Activated T-helper 2 cell treated with anti-CD3 and anti-CD28 coated beads, Interferon-gamma antibody, Interleukin-2, Interleukin-4, amounts not matched to agents 10 μg/mL and 5 μg/mL and 100 μg/mL, durations not matched to agents 14 hours and 24 hours and 36 hours (primary cell): ENCODE measurements around the gene PALB2. TPM values are rescaled to one million over a fixed set of nuclear protein-coding genes. Genes with fewer than 3 reads are reported as not detected.
"Not testable (repeated sequence)": the region's sequence is repeated elsewhere in the genome, so short reads cannot be mapped to it uniquely, and the experiment has no call there.

Source experiments
- DNase-seq: peaks from one replicate; pipeline ENCODE4 v3.0.0; 2021; ENCODE audit warnings: low spot score
- H3K27ac Mint-ChIP-seq: one replicate; pipeline ENCODE4 v1.8.0; 2021; ENCODE audit warnings: mixed read lengths
- H3K27me3 Mint-ChIP-seq: one replicate; pipeline ENCODE4 v1.8.0; 2021; ENCODE audit warnings: low read depth, mixed read lengths
- H3K36me3 Mint-ChIP-seq: one replicate; pipeline ENCODE4 v1.8.0; 2021; ENCODE audit warnings: low read depth, mixed read lengths
- H3K4me1 Mint-ChIP-seq: one replicate; pipeline ENCODE4 v1.8.0; 2021; ENCODE audit warnings: low read depth, mixed read lengths
- H3K4me3 Mint-ChIP-seq: one replicate; pipeline ENCODE4 v1.8.0; 2021; ENCODE audit warnings: low read depth, mild to moderate bottlenecking, moderate library complexity, mixed read lengths
- H3K9me3 Mint-ChIP-seq: one replicate; pipeline ENCODE4 v1.8.0; 2021; ENCODE audit warnings: mixed read lengths
- intact Hi-C: fragments of 100-400 bp; cut with micrococcal nuclease; formaldehyde crosslinking; loops from one replicate; pipeline ENCODE4 v1.15.1; 2023
- total RNA-seq: library from RNA; stranded (reverse); gene quantifications from 2 replicates; pipeline ENCODE4 v1.2.3, GENCODE V29; 2022

The PALB2 gene
- total RNA-seq, 1 donor from 2014 or later, result 30.8 TPM

GRCh38 chr16:23594186-23594585, 46.9 kb downstream of the PALB2 start:
- intact Hi-C loops, result loop anchor here (10.0 kb wide), 1 partner anchor 89 kb away; no protein-coding TSS in a partner anchor
- Mint-ChIP-seq H3K4me1 (peaks cover 14% of the 10 kb centered on the region), H3K36me3 (peaks cover 43% of the 10 kb centered on the region), H3K9me3 (no peaks in the 10 kb centered on the region), H3K4me3 (no peak overlapping the region), H3K27ac (no peak overlapping the region), H3K27me3 (no peaks in the 10 kb centered on the region)
- no peak for DNase-seq

DNA sequence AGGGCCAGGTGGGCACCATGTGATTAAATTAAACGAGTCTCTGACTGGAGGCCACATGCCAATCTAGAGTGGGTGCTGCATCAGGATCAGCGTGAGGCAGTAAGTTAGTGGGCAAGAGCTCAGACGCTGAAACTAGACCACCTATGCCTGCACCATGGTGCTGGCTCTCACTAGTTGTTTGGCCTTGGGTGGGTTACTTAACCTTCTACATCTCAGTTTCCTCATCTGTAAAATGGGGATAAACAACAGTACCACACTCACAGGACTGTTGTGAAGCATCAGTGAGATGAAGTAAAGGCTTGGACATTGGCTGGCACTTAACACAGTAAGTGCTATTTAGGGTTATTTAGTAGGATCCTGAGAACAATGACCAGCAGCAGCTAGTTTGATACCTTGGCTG, 50.9 kb downstream of the PALB2 start:
- DNase-seq, result no peak
- H3K4me3 Mint-ChIP-seq, result no peak overlapping the region
- H3K4me1 Mint-ChIP-seq, result peaks cover 5% of the 10 kb centered on the region

GRCh38 chr16:23587726-23588125, 53.4 kb downstream of the PALB2 start:
- H3K27me3 Mint-ChIP-seq, result no peaks in the 10 kb centered on the region
- H3K9me3 Mint-ChIP-seq, result no peaks in the 10 kb centered on the region
- peaks cover 2% of the 10 kb centered on the region for H3K4me1 Mint-ChIP-seq
- no peak overlapping the region for H3K27ac Mint-ChIP-seq
- DNase-seq, result no peak
- intact Hi-C loops, result no loop called here
- H3K36me3 Mint-ChIP-seq, result peaks cover 69% of the 10 kb centered on the region
- no peak overlapping the region for H3K4me3 Mint-ChIP-seq

More for the DNA sequence above, 50.9 kb downstream of the PALB2 start:
- no peaks in the 10 kb centered on the region for H3K9me3 Mint-ChIP-seq
- intact Hi-C loops, result loop anchor here (10.0 kb wide), 1 partner anchor 85 kb away; no protein-coding TSS in a partner anchor
- no peak overlapping the region for H3K27ac Mint-ChIP-seq
- H3K36me3 Mint-ChIP-seq, result peaks cover 70% of the 10 kb centered on the region
- no peaks in the 10 kb centered on the region for H3K27me3 Mint-ChIP-seq

DNA sequence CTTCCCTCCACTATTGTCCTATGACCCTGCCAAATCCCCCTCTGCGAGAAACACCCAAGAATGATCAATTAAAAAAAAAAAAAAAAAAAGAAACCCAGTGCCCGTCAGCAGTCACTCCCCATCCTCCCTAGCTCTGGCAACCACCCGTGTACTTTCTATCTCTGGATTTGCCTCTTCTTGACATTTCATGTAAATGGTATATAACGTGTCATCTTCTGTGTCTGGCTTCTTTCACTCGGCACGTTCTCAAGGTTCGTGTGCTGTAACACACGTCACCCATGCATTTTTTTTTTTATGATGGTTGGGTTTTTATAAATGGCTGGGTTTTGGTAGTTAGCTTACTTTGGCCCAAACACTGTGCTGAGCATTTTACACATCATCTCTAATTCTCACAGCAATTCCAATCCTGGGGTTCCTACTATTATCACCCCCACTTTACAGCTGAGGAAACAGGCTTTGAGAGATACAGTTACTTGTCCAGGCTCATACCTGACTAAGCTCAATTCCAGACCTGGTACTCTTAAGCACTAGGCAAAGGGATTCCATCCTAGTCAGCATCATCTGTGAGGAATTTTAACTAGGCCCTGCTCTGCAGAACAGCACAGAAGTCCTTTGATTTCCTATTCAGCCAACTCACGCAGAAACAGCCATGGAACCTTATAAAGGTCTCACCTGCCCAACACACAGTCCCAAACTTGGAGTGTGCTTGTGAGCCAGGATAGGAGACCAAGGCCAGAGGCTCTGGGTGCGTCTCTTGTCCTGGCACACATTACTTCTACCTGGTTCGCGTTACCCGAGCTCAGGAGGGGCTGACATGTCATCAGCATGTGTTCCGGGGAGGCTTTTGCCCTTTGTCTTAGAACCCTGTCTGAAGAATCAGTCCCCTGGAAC, 56.7 kb downstream of the PALB2 start:
- Mint-ChIP-seq H3K4me1 (no peaks in the 10 kb centered on the region), H3K36me3 (peaks cover 70% of the 10 kb centered on the region), H3K27ac (no peak overlapping the region), H3K27me3 (no peaks in the 10 kb centered on the region), H3K4me3 (no peak overlapping the region), H3K9me3 (no peaks in the 10 kb centered on the region)
- intact Hi-C loops, result no loop called here
- DNase-seq, result no peak

DNA sequence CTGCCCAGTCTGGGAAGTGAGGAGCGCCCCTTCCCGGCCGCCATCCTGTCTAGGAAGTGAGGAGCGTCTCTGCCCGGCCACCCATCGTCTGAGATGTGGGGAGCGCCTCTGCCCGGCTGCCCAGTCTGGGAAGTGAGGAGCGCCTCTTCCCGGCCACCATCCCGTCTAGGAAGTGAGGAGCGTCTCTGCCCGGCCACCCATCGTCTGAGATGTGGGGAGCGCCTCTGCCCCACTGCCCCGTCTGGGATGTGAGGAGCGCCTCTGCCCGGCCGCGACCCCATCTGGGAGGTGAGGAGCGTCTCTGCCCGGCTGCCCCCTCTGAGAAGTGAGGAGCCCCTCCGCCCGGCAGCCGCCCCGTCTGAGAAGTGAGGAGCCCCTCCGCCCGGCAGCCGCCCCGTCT, 57.8 kb downstream of the PALB2 start:
- H3K4me3 Mint-ChIP-seq, H3K27ac Mint-ChIP-seq, DNase-seq, H3K27me3 Mint-ChIP-seq, H3K4me1 Mint-ChIP-seq, intact Hi-C loops, H3K9me3 Mint-ChIP-seq: not testable (repeated sequence)
- peaks cover 65% of the 10 kb centered on the region for H3K36me3 Mint-ChIP-seq

GRCh38 chr16:23581764-23582163, 59.3 kb downstream of the PALB2 start:
- H3K4me1 Mint-ChIP-seq, result no peaks in the 10 kb centered on the region
- H3K4me3 Mint-ChIP-seq, result no peak overlapping the region
- H3K27ac Mint-ChIP-seq, result no peak overlapping the region

DNA sequence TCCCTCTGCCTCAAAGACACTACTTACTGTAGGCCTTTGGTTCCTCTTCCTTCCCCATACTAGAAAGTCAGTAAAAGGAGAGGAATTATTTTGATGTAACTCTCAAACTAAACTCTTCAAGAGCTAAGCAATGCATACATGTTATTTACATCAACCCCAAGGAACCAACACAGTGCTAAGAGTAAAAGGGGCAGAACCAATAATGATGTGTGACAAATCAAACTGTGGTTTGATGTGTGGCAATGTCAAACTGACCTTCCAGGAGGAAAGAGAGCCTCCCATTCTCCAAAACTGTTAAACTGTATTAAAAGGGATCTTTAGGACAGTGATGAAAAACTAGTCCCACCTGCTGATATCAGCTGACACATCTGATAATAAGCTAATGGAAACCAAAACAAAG, 60.7 kb downstream of the PALB2 start:
- H3K4me1 Mint-ChIP-seq, result no peaks in the 10 kb centered on the region
- no peak overlapping the region for H3K27ac Mint-ChIP-seq
- H3K27me3 Mint-ChIP-seq, result no peaks in the 10 kb centered on the region
- no peak for DNase-seq
- H3K4me3 Mint-ChIP-seq, result no peak overlapping the region
- no peaks in the 10 kb centered on the region for H3K9me3 Mint-ChIP-seq
- intact Hi-C loops, result no loop called here
- peaks cover 52% of the 10 kb centered on the region for H3K36me3 Mint-ChIP-seq

More at GRCh38 chr16:23581764-23582163, 59.3 kb downstream of the PALB2 start:
- peaks cover 59% of the 10 kb centered on the region for H3K36me3 Mint-ChIP-seq
- H3K27me3 Mint-ChIP-seq, result no peaks in the 10 kb centered on the region
- intact Hi-C loops, result no loop called here
- no peak for DNase-seq
- H3K9me3 Mint-ChIP-seq, result no peaks in the 10 kb centered on the region

DNA sequence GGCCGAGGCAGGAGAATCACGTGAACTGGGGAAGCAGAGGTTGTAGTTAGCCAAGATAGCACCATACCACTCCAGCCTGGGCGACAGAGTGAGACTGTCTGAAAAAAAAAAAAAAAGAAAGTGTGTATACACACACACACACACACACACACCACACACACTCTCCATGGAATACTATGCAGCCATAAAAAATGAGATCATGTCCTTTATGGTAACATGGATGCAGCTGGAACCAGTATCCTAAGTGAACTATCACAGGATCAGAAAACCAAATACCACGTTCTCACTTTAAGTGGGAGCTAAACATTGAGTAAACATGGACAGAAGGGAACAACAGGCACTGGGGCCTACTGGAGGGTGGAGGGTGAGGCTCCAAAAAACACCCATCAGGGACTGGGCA, 61.7 kb downstream of the PALB2 start:
- Mint-ChIP-seq H3K27ac (no peak overlapping the region), H3K9me3 (no peaks in the 10 kb centered on the region), H3K36me3 (peaks cover 47% of the 10 kb centered on the region), H3K4me3 (no peak overlapping the region), H3K27me3 (no peaks in the 10 kb centered on the region), H3K4me1 (no peaks in the 10 kb centered on the region)
- DNase-seq, result no peak
- intact Hi-C loops, result no loop called here

DNA sequence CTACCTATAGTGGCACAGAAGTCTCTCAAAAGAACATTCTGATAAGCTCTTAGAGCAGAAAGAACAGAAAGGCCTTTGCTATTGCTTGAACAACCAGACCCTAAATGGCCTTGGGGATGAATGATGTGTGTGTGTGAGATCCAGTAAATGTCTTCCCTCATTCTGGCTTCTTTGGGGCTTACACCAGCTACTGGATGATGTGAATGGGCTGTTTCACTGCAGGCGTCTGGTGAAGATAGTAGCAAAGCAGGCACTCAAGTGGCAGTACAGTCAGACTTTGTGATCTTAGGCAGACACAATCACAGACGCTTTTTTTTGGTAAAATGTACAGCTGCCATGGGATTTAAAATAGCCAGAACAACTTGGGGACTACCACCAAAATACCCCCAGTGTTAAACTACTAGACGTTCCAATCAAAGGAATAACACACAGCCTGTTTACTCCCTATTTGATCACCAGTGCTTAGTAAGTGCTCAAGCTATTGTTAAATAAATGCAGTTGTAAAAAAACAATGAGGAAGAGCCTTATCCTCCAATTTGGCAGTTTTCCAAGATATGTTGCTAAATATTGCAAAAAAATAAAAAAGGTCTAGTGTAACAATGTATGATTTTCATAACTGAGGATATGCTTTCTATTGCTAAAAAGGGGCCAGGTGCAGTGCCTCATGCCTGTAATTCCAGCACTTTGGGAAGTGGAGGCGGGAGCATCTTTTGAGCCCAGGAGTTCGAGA, 62.8 kb downstream of the PALB2 start:
- no peak for DNase-seq
- Mint-ChIP-seq H3K4me1 (no peaks in the 10 kb centered on the region), H3K36me3 (peaks cover 43% of the 10 kb centered on the region), H3K27me3 (no peaks in the 10 kb centered on the region), H3K9me3 (no peaks in the 10 kb centered on the region), H3K4me3 (no peak overlapping the region), H3K27ac (no peak overlapping the region)
- intact Hi-C loops, result no loop called here

DNA sequence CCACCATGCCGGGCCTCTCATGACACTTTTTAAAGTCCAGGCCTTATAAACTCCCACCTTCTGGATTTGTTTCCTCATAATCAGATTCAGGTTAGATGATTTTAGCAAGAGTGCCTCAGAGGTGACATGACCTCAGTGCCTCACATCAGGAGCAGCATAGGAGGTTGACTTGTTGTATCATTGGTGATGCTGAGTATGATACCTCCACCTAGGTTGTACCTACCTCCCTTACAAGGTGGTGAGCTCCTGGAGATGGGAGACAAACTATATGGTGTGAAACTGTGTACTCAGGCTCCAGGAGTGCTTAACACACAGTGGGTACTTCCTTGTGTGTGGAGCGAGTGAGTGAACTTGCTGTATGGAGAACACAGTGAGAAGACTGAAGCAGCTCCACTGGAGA, 63.6 kb downstream of the PALB2 start:
- no peak overlapping the region for H3K4me3 Mint-ChIP-seq
- intact Hi-C loops, result no loop called here
- no peaks in the 10 kb centered on the region for H3K4me1 Mint-ChIP-seq
- H3K9me3 Mint-ChIP-seq, result no peaks in the 10 kb centered on the region
- DNase-seq, result no peak
- no peaks in the 10 kb centered on the region for H3K27me3 Mint-ChIP-seq
- H3K36me3 Mint-ChIP-seq, result peaks cover 44% of the 10 kb centered on the region
- no peak overlapping the region for H3K27ac Mint-ChIP-seq

DNA sequence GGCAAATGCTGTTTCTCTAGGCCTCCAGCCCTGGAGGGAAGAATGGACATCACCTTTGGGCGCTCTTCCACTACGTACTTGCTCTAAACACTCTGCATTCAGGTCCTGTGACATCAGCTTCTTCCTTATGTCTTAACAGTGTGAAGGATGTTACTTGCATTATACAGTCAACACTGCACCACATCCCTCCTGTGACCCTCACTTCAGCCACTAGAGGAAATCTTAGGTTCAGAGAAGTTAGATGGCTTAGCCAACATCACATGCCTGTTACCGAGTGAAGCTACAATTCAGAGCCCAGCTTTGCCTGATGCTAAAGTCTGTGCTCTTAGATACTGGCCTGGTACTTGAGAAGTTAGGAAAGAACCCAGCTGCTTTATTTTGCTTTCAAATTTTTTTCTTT, 65.3 kb downstream of the PALB2 start:
- Mint-ChIP-seq H3K4me3 (no peak overlapping the region), H3K9me3 (no peaks in the 10 kb centered on the region), H3K27me3 (no peaks in the 10 kb centered on the region), H3K27ac (no peak overlapping the region), H3K4me1 (no peaks in the 10 kb centered on the region), H3K36me3 (peaks cover 45% of the 10 kb centered on the region)
- DNase-seq, result no peak
- intact Hi-C loops, result no loop called here

GRCh38 chr16:23573817-23574216, 67.3 kb downstream of the PALB2 start:
- no peaks in the 10 kb centered on the region for H3K4me1 Mint-ChIP-seq
- H3K36me3 Mint-ChIP-seq, result peaks cover 42% of the 10 kb centered on the region
- DNase-seq, result no peak
- intact Hi-C loops, result no loop called here
- no peak overlapping the region for H3K27ac Mint-ChIP-seq
- no peaks in the 10 kb centered on the region for H3K9me3 Mint-ChIP-seq
- H3K27me3 Mint-ChIP-seq, result no peaks in the 10 kb centered on the region
- no peak overlapping the region for H3K4me3 Mint-ChIP-seq

DNA sequence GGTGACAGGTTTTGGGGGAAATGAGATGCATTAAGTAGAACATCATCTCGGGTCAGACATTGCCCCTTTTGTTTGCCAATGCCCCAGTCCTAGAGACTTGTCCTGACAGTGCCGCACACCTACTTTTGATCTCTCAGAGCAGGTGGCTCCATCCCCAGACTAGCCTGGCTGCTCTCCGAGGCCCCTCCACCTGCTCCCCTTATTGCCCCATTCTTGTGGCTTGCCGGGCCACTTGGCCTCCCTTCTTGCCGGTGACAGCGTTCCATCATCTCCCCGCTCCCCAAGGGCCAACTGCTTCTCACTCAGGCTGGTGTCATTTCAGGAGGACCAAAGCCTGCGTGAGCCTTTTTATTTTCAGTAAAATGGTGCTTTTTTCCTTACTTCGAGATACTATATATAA, 68.7 kb downstream of the PALB2 start:
- no peak for DNase-seq
- Mint-ChIP-seq H3K27me3 (no peaks in the 10 kb centered on the region), H3K9me3 (no peaks in the 10 kb centered on the region), H3K27ac (no peak overlapping the region), H3K36me3 (peaks cover 44% of the 10 kb centered on the region), H3K4me1 (no peaks in the 10 kb centered on the region), H3K4me3 (no peak overlapping the region)
- intact Hi-C loops, result no loop called here
